Stimulated activated naive B cell treated with anti-CD40 and anti-IgM and Interleukin-4, amounts not matched to agents 10 μg/mL and 1 μg/mL and 100 μg/mL, for 72 hours (primary cell): ENCODE results near the gene RAET1L.
"Not testable (repeated sequence)": the region's sequence is repeated elsewhere in the genome, so short reads cannot be mapped to it uniquely, and the experiment has no call there.

Experiments
- ATAC-seq, 2 donors: fragments of 150-1000 bp; cut with Tn5 transposase; replicated peaks; 2 replicates each; pipeline ENCODE4 v1.10.0; 2021; ENCODE audit warnings: moderate library complexity in 1 of 2
- DNase-seq: peaks from one replicate; pipeline ENCODE4 v3.0.0; 2021
- H3K27ac Mint-ChIP-seq: one replicate; pipeline ENCODE4 v1.8.0; 2022; ENCODE audit warnings: mild to moderate bottlenecking, mixed read lengths
- H3K27me3 Mint-ChIP-seq, 2 donors: one replicate each; pipeline ENCODE4 v1.8.0; 2022; ENCODE audit warnings: mixed read lengths in 2 of 2
- H3K36me3 Mint-ChIP-seq, 2 donors: one replicate each; pipeline ENCODE4 v1.8.0; 2022; ENCODE audit warnings: mixed read lengths in 2 of 2, mild to moderate bottlenecking in 1 of 2
- H3K4me1 Mint-ChIP-seq, 2 donors: one replicate each; pipeline ENCODE4 v1.8.0; 2022; ENCODE audit warnings: mixed read lengths in 2 of 2, mild to moderate bottlenecking in 1 of 2
- H3K4me3 Mint-ChIP-seq, 2 donors: one replicate each; pipeline ENCODE4 v1.8.0; 2022; ENCODE audit warnings: mild to moderate bottlenecking in 2 of 2, mixed read lengths in 2 of 2, moderate library complexity in 1 of 2
- H3K9me3 Mint-ChIP-seq, 2 donors: one replicate each; pipeline ENCODE4 v1.8.0; 2022; ENCODE audit warnings: mixed read lengths in 2 of 2, mild to moderate bottlenecking in 1 of 2

The RAET1L gene

DNA sequence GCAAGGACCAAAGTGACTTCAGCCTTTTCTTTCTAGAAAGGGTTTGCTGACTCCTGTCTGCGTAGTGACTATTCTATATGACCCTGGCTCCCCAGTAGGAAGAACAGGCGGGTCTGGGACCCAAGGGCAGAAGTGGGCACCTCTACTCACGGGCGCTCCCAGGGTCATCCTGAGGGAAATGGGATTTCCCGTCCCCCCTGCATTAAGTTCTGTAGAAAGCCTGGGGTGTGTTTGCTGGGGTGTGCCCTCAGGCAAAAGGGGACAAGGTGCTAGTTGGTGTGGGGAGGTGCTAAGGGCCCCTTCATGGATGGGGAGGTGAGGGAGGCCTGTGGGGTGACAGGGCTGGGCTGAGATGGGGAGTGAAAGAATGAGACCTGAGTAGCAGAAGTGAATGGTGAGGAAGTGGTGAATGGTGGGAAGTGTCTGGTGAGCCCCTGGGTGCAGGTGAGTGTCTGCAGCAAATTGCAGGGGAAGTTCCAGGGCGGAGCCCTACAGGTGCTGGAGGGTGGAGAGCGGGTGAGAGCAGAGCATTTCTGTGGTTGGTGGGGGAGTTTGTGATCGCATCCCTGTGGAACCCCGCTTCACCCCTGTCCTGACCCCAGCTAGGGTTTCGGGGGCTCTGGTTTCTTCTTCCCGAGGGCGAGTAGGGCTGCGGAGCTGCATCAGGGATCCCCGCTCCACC lies 21.1 kb downstream of the RAET1L start:
- DNase-seq (peak; percentile 75), ATAC-seq (peak; percentile 62 to 68)
- H3K4me3 Mint-ChIP-seq, result peak overlapping the region; percentile 87 to 93
- peak overlapping the region; percentile 91 for H3K27ac Mint-ChIP-seq
- H3K4me1 Mint-ChIP-seq, result peaks cover 46 to 50% of the 10 kb centered on the region in 2 donors
- H3K27me3 Mint-ChIP-seq, result peaks cover 27 to 69% of the 10 kb centered on the region in 2 donors
- H3K36me3 Mint-ChIP-seq, result peaks cover 10 to 19% of the 10 kb centered on the region in 2 donors
- H3K9me3 Mint-ChIP-seq, result peaks cover 0 to 4% of the 10 kb centered on the region in 2 donors

DNA sequence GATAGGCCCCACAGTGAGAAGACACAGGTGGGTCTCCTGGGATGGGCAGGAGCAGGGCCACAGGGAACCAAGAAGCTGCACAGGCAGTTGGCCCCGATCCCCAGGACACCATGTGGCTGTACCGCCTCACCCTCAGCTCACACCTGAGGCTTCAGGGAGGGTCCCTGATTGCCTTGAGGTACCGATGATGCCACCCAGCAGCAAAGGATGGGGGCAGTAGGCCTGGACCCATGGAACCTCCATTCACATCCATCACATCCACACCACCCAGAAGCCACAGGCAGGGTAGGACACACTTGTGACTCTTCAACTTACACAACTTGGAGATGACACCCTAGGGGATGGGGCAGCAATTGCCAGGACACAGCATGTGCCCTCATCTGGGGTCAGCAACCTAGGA lies 21.7 kb downstream of the RAET1L start:
- H3K27ac Mint-ChIP-seq, ATAC-seq, H3K9me3 Mint-ChIP-seq, DNase-seq: not testable (repeated sequence)
- Mint-ChIP-seq H3K27me3 (peaks cover 24 to 65% of the 10 kb centered on the region in 2 donors), H3K4me1 (peaks cover 43 to 50% of the 10 kb centered on the region in 2 donors), H3K4me3 (peak overlapping the region in 1 of 2 donors; percentile 87), H3K36me3 (peaks cover 10 to 19% of the 10 kb centered on the region in 2 donors)

DNA sequence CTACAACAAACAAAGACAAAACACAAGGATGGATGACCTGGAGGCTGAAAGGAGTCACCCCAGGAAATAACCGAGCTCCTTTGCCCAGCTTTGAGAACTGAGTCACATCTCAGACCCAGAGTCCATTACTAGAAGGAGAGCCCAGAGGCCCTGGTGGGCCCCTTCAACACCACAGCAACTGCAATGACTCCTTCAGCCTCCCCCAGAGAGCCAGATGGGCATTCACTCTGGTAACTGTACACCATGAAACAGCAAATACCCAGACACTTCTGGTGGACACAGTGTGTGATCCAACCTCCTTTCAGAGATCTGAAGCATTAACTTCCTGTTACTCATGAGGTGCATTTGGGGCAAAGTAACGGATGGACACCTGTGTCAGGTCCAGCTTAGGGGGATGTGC lies 22.6 kb downstream of the RAET1L start:
- Mint-ChIP-seq H3K4me1 (peaks cover 40 to 50% of the 10 kb centered on the region in 2 donors), H3K36me3 (peaks cover 10 to 19% of the 10 kb centered on the region in 2 donors), H3K4me3 (no peak overlapping the region), H3K9me3 (peaks cover 0 to 4% of the 10 kb centered on the region in 2 donors), H3K27me3 (peaks cover 25 to 60% of the 10 kb centered on the region in 2 donors), H3K27ac (no peak overlapping the region)
- DNase-seq (no peak), ATAC-seq (no peak)

DNA sequence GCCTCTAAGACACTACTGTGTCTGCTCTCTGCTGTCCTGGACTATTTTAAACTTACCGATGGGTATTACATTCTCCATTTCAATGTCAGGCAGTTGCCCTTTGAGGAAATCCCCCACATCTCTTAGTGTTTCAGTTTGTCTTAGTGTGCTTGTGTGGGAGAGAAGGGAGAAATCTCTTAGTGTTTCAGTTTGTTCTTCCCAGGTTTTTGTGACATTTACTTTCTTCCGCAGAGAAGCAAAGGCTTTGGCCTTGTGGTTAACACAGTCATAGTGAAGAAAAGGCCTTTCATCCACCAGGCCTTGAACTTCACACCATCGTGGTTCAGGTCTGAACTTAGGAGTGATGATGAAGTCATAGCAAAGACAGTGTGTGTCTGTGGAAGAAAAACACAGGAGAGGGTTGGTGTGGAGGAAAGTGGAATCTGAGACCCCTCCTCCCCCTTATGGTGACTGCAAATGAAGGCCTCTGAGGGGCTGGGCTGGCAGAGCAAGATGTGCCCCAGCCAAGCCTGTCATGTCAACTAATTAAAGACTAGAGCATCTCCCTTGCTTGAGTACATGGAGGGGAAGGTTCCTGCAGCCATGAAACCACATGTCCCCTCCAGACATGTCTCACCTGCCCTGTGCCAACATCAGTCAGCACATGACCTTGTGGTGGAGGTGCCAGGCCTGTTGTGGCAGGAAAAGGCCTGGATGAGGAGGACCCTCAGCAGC lies 23.9 kb downstream of the RAET1L start:
- Mint-ChIP-seq H3K27ac (peak overlapping the region; percentile 66), H3K36me3 (peaks cover 10 to 24% of the 10 kb centered on the region in 2 donors), H3K27me3 (peaks cover 30 to 65% of the 10 kb centered on the region in 2 donors), H3K9me3 (peaks cover 0 to 4% of the 10 kb centered on the region in 2 donors), H3K4me3 (peak overlapping the region; percentile 28 to 36), H3K4me1 (peaks cover 38 to 45% of the 10 kb centered on the region in 2 donors)
- ATAC-seq (peak; percentile 48 to 55), DNase-seq (peak; percentile 52)

DNA sequence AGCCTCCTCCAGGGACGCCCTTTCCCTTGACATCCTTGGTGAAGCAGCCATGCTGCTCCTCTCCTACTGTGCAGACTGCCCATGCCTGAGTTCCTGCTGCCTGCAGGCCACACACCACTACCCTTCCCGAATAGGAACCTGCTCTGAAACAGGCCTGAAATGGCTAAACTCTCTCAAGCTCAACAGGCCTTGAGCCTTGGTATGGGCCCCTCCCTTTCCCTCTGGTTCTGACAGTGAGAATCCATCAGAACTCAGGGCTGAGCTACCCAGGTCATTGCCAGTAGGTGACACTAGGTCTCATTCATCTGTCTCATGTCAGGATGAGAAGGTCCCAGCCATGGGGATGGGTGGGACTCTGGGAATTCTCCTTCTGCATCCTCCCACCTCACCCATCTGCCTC lies 25.7 kb downstream of the RAET1L start:
- Mint-ChIP-seq H3K27ac (no peak overlapping the region), H3K27me3 (peaks cover 44 to 73% of the 10 kb centered on the region in 2 donors), H3K9me3 (peaks cover 0 to 4% of the 10 kb centered on the region in 2 donors), H3K4me3 (no peak overlapping the region), H3K4me1 (peaks cover 29 to 33% of the 10 kb centered on the region in 2 donors), H3K36me3 (peaks cover 10 to 24% of the 10 kb centered on the region in 2 donors)
- DNase-seq, result no peak
- no peak for ATAC-seq

DNA sequence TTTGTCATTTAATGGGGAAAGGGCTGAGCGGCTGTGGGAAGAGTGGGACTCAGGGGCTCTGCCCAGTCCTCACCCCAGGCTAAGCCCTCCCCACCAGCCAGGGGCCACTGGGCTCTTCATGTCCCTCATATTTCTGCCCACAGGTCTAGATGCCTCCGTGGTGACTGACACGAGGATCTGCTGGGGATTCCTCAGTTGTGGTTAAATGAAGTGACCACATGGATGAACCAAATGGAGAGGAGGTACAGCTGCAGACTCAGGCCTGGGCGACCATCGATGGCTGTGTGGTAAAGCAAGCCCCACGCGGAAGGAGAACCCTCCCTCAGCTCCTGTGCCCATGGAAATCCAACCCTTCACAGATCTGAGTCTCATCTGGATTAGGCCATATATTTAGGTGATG lies 29.4 kb downstream of the RAET1L start:
- H3K36me3 Mint-ChIP-seq, result peaks cover 2 to 10% of the 10 kb centered on the region in 2 donors
- peaks cover 23 to 25% of the 10 kb centered on the region in 2 donors for H3K4me1 Mint-ChIP-seq
- no peak for DNase-seq
- H3K4me3 Mint-ChIP-seq, result no peak overlapping the region
- no peak for ATAC-seq
- H3K27me3 Mint-ChIP-seq, result peaks cover 72 to 81% of the 10 kb centered on the region in 2 donors
- no peaks in the 10 kb centered on the region for H3K9me3 Mint-ChIP-seq
- no peak overlapping the region for H3K27ac Mint-ChIP-seq

DNA sequence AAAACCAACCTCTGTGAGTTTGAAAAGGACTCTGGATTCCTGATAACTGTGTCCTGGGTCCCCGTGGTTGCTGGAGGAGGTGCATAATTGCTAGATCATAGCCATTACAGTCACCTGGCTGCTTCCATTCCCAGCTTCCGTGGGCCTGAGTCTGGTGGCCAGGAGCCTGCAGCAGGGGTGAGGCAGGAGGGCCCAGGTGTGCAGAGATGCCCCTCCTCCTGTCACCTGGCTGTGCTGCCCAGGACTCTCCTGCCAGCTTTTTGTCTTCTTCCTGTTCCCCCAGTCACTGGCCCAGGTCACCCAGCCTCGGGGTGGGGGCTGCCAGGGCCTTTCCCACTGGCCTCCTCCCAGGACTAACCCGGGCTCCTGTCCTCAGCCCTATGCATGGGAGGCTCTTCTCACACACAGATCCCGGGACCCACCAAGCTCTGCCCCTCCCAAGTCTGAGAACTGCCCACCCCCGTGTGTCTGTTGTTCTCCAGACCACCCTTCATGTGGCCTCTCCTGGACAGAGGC lies 30.0 kb downstream of the RAET1L start:
- Mint-ChIP-seq H3K36me3 (peaks cover 2 to 10% of the 10 kb centered on the region in 2 donors), H3K27me3 (peaks cover 75 to 82% of the 10 kb centered on the region in 2 donors), H3K4me1 (peaks cover 23% of the 10 kb centered on the region in 2 donors), H3K27ac (no peak overlapping the region), H3K4me3 (no peak overlapping the region), H3K9me3 (no peaks in the 10 kb centered on the region)
- DNase-seq (no peak), ATAC-seq (no peak)

DNA sequence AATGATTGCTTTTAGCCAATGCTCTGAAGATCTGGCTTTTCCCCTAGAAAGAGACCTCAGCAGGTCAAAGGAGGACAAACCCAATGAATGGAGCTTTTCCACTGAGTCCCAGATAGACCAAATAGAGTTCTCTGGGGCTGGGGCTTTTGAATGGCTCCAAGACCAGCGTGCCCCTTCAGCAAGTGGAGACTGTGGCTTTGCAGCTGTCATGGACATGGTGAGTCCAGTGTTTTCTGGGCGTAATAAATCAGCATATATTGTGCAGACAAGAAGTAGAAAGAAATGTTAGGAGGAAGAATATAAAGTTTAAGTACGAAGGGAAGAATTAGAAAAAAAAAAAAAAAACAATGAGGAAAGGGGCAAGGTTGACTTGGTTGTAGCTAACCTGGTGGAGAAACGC lies 33.5 kb downstream of the RAET1L start:
- peaks cover 9% of the 10 kb centered on the region in 2 donors for H3K36me3 Mint-ChIP-seq
- H3K4me3 Mint-ChIP-seq, result no peak overlapping the region
- H3K27ac Mint-ChIP-seq, result no peak overlapping the region
- H3K9me3 Mint-ChIP-seq, result peaks cover 5 to 6% of the 10 kb centered on the region in 2 donors
- peaks cover 77 to 90% of the 10 kb centered on the region in 2 donors for H3K27me3 Mint-ChIP-seq
- no peak for DNase-seq
- peak in 1 of 2 donors; percentile 4 for ATAC-seq
- H3K4me1 Mint-ChIP-seq, result peaks cover 30 to 44% of the 10 kb centered on the region in 2 donors

DNA sequence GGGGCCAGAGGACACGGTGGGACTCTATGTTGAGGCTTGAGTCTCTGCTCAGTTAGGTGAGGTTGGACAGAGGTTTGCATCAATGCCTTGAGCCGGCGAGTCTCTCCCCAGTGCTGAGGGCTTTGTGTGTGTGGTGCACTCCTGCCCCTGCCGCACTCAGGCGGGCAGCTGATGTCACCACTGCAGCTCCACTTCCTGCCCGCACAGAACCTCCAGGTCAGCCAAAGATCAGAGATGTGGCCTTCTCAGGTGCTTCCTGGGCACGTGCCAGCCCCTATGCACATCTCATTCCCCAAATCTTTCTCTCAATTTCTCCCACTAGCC lies 33.9 kb downstream of the RAET1L start:
- not testable (repeated sequence) for H3K9me3 Mint-ChIP-seq, DNase-seq, H3K36me3 Mint-ChIP-seq
- H3K27me3 Mint-ChIP-seq, result peaks cover 78 to 90% of the 10 kb centered on the region in 2 donors
- peaks cover 30 to 44% of the 10 kb centered on the region in 2 donors for H3K4me1 Mint-ChIP-seq
- peak overlapping the region; percentile 63 to 81 for H3K4me3 Mint-ChIP-seq
- ATAC-seq, result peak; percentile 70 to 82
- H3K27ac Mint-ChIP-seq, result peak overlapping the region; percentile 3

DNA sequence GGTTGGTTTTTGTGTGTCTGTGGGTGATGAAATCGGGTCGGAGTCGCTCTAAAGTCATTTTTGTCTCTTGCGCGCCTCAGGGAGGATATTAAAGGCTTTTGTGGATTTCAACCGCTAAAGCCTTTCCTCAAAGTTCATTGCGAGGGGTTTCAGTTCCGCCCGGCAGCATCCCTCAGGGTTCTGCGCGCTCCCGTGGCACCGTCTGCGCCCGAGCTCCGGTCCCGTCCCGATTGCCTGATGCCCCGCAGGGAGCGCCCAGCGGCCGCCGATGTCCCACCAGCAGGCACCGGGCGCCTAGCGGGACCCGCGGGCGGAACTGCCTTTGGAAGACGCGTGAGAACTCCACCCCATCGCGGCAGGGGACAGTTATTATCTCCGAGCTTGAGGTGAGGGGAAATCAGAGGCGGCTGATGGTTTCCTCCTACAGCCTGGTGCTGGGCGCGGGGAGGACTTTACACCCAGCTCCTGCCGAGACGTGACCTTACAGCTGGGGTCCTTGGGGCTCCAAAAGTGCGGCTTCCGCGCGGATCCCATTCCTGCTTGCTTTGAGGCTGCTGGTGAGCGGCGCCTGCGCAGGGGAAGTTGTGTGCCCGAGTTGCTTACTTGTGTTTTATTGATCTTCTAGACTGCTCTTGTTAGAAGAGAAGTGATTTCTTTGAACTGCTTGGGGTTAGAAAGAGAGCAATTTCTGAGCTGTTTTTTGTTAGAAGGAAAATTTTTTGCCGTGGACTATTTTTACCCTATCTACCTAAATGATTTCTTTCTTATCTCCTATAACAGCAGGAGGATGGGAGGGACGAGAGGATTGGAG lies 34.5 kb downstream of the RAET1L start:
- H3K4me3 Mint-ChIP-seq, result peak overlapping the region; percentile 63 to 81
- H3K4me1 Mint-ChIP-seq, result peaks cover 30 to 44% of the 10 kb centered on the region in 2 donors
- H3K27ac Mint-ChIP-seq, result peak overlapping the region; percentile 48
- H3K9me3 Mint-ChIP-seq, result peaks cover 5 to 6% of the 10 kb centered on the region in 2 donors
- peak; percentile 72 to 74 for ATAC-seq
- H3K36me3 Mint-ChIP-seq, result peaks cover 9% of the 10 kb centered on the region in 2 donors
- peak; percentile 23 for DNase-seq
- H3K27me3 Mint-ChIP-seq, result peaks cover 77 to 90% of the 10 kb centered on the region in 2 donors

DNA sequence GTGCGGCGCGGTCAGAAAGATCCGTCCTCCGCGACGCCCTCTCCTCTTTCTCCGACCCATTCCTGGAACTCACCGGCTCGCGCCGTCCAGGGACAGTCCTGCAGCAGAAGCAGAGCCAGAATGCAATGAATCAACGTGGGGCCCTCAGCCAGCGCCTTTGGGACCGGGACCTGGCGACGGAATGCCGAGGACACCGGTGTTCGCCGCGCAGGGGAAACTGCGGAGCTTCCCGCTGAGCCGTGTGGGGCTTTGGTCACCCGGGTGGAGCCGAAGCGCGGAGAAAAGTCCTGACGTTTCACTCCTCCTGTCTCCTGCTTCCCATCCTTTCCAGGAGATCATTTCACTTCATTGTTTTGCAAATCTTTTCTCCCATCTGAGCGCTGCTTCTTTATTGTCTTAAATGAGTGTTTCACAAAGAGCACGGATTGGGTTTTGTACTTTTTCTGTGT lies 35.1 kb downstream of the RAET1L start:
- ATAC-seq, result no peak

DNA sequence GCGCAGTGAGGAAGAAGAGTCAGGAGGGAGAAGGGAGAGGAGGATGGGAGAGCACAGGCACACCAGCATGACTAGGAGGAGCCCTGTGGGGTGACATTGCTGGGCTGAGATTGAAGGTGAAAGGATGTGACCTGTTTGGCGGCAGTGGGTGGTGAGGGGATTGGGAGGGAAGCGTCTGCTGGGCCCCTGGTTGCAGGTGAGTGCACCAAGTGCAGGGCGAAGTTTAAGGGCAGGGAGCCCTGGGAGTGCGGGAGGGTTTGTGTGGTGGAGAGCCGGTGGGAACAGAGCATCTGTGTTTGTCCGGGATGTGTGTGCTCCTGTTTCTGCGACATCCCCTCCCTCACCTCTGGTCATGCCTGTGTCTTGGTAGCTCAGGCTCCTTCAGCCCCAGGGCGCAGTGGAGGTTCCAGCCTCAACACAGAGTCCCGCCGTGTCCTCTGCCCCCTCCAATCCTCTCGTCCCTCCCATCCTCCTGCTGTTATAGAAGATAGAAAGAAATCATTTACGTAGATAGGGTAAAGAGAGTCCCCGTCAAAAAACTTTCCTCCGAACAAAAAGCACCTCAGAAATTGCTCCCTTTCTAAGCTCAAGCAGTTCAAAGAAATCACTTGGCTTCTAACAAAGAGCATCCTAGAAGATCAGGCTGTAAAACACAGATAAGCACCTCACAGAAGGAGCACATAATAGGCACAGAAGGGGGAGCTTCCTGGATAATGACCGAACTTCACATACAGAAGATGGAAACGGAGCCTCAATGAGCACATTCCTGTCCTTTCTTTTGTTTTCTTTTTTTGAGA lies 36.6 kb downstream of the RAET1L start:
- peaks cover 28 to 47% of the 10 kb centered on the region in 2 donors for H3K4me1 Mint-ChIP-seq
- H3K36me3 Mint-ChIP-seq, result peaks cover 9% of the 10 kb centered on the region in 2 donors
- ATAC-seq, result no peak
- no peak for DNase-seq
- peaks cover 82 to 91% of the 10 kb centered on the region in 2 donors for H3K27me3 Mint-ChIP-seq
- H3K9me3 Mint-ChIP-seq, result peaks cover 5 to 6% of the 10 kb centered on the region in 2 donors
- no peak overlapping the region for H3K27ac Mint-ChIP-seq
- no peak overlapping the region for H3K4me3 Mint-ChIP-seq

More for the DNA sequence above, 35.1 kb downstream of the RAET1L start:
- DNase-seq, result no peak
- H3K27me3 Mint-ChIP-seq, result peaks cover 77 to 90% of the 10 kb centered on the region in 2 donors
- peaks cover 5 to 6% of the 10 kb centered on the region in 2 donors for H3K9me3 Mint-ChIP-seq
- H3K4me1 Mint-ChIP-seq, result peaks cover 30 to 47% of the 10 kb centered on the region in 2 donors
- H3K4me3 Mint-ChIP-seq, result peak overlapping the region; percentile 63 to 81
- peak overlapping the region; percentile 48 for H3K27ac Mint-ChIP-seq
- peaks cover 9% of the 10 kb centered on the region in 2 donors for H3K36me3 Mint-ChIP-seq

DNA sequence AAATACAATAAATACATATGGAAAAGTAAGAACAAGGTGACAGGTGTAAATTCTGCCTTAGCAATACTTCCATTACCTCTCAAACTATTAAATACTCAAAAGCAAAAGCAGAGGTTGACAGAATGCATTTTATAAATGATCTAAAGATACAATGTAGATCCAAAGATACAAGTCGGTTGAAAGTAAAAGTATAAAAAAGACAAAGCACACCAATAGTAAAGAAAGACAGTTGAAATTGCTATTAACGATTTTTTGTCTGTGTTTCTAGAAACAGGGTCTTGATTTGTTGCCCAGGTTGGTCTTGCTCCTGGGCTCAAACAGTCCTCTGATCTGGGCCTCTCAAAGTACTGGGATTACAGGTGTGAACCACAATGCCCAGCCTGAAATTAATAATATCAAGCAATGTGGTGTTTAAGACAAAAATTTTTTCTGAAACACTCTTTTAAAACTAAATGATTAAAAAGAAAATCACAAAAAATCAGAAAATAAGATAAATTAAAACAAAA lies 37.7 kb downstream of the RAET1L start:
- ATAC-seq (no peak), DNase-seq (no peak)
- Mint-ChIP-seq H3K9me3 (peaks cover 5 to 6% of the 10 kb centered on the region in 2 donors), H3K4me1 (peaks cover 28 to 47% of the 10 kb centered on the region in 2 donors), H3K27me3 (peaks cover 78 to 91% of the 10 kb centered on the region in 2 donors), H3K27ac (no peak overlapping the region), H3K36me3 (peaks cover 9% of the 10 kb centered on the region in 2 donors), H3K4me3 (no peak overlapping the region)
